ENCODE data around the gene P2RX4.
"Not testable (repeated sequence)": the region's sequence is repeated elsewhere in the genome, so short reads cannot be mapped to it uniquely, and the experiment has no call there.

Gene P2RX4

GRCh38 chr12:121223292-121224285, 13.7 kb downstream of the P2RX4 start:
- FAIRE-seq, result no peak

- no peak for FAIRE-seq
These were observed 14.7 kb downstream of the P2RX4 start for GRCh38 chr12:121224591-121224990.

DNA sequence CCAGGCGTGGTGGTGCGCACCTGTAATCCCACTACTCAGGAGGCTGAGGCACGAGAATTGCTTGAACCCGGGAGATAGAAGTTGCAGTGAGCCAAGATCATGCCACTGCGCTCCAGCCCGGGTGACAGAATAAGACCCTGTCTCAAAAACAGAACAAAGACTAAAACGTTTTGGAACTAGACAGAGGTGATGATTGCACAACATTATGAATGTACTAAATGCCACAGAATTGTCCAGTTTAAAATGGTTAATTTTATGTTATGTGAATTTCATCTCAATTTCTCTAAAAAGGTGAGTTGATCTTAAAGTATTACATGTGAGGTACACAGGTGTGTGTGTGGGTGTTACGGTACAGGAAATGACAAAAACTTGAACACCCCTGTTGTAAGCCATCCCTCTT, 16.5 kb downstream of the P2RX4 start:
- FAIRE-seq, result no peak

DNA sequence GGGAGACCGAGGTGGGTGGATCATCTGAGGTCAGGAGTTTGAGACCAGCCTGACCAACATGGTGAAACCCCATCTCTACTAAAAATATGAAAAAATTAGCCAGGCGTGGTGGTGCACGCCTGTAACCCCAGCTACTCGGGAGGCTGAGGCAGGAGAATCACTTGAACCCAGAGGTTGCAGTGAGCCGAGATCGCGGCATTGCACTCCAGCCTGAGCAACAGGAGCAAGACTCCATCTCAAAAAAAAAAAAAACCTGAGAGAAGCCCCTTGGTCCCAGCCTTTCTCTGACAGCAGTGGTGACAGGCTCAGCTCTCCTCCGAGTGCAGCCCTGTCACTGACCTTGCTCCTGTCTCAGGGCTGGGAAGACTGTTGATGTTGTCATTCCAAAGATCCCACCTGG, 16.9 kb downstream of the P2RX4 start:
- not testable (repeated sequence) for FAIRE-seq

- no peak for FAIRE-seq
These were observed 17.4 kb downstream of the P2RX4 start for GRCh38 chr12:121227294-121227693.

- no peak for FAIRE-seq
These were observed 19.2 kb downstream of the P2RX4 start for GRCh38 chr12:121228919-121229665.

DNA sequence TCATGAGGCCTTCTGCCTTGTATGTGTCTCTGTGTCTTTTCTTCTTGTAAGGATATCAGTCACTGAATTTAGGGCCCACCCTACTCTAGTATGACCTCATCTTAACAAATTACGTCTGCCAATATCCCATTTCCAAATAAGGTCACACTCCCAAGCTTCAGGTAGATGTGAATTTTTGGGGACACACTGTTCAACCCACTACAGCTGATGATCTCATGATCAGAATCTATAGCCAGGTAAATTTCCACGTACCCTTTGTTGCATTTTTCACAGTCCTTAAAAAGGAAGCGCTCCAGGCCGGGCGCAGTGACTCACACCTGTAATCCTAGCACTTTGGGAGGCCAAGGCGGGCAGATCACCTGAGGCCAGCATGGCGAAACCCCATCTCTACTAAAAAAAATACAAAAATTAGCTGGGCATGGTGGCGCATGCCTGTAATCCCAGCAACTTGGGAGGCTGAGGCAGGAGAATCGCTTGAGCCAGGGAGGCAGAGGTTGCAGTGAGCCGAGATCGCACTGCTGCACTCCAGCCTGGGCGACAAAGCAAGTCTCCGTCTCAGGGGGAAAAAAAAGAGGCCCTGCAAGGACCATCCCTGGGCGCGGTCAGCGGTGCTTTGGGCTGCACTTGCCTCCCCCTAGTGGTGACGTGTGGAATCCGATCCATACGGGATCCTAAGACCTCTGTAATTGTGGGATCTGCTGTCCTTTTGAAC, 20.1 kb downstream of the P2RX4 start:
- not testable (repeated sequence) for FAIRE-seq

DNA sequence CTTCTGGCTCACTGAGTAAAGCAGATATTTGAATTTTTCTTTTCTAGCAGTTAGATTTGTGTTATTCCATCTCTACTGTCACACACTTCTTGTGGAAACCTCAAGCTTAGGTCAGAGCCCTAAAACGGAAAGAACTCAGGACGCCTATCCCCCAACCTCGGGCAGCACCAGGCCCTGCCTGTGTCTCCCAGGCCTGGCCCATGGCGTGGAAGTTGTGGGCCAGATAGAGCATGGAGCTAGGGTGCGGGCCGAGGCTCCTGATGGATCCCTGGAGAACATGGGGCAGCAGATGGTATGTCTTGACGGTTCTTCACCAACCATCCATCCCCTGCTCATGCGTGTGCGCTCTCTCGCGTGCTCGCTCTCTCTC, 20.6 kb downstream of the P2RX4 start:
- FAIRE-seq, result no peak

DNA sequence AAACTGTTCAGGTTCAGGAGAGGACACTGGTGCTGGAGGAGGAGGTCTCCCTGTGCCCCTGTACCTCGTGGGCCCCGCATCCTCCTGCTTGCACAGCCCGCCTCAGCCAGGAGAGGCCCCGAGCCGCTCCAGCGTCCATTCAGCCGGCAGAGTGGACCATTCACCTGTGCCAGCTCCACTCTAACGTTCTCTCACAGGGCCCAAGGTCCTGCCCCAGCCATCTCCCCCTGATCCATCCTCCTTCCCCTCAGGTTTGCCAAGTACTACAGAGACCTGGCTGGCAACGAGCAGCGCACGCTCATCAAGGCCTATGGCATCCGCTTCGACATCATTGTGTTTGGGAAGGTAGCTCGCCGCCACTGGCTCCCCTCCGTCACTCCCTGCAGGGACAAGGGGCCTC, 22.2 kb downstream of the P2RX4 start:
- FAIRE-seq, result no peak

GRCh38 chr12:121232977-121233627, 23.2 kb downstream of the P2RX4 start:
- no peak for FAIRE-seq

- no peak for FAIRE-seq
These were observed 23.7 kb downstream of the P2RX4 start for GRCh38 chr12:121233628-121234020.

- FAIRE-seq, result no peak
These were observed 26.8 kb downstream of the P2RX4 start for GRCh38 chr12:121236776-121237175.

- no peak for FAIRE-seq
These were observed 27.5 kb downstream of the P2RX4 start for GRCh38 chr12:121237415-121237814.

GRCh38 chr12:121238086-121238485, 28.2 kb downstream of the P2RX4 start:
- FAIRE-seq, result no peak

DNA sequence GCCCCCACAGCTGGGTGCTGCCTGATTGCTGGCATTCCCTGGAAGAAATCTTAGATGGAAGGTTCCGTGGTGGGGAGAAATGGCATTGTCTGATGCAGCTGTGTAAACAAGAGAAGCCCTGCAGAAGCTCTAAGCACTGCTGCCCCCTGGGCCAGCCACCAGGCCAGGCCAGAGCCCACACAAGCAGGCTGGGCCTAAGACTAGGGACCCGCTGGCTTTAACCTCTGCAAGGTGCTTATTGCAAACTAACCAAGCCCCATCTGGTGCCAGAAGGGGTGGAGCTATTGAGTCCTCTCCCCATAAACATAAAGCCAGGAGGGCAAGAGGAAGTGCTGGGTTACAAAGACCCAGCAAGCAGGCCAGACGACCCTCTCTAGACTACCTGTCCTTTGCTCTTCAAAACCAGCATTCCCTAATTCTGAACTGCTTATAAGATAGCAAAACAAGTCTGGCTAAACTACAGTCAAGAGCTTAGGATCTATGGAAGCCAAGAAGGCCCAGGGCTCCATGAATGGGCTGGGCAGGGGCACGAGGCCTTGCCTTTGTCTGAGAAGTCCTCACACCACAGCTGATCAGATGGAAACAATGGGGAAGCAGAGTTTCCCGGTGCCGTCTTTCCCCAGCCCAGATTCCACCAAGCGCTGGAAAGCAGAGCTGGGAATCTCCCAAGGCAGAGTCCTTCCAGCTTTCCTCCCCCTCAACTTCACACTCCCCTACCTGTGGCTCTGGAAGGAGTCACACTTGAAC, 28.8 kb downstream of the P2RX4 start:
- no peak for FAIRE-seq

- FAIRE-seq, result no peak
These were observed 29.6 kb downstream of the P2RX4 start for GRCh38 chr12:121239351-121240061.

GRCh38 chr12:121240062-121240420, 30.1 kb downstream of the P2RX4 start:
- no peak for FAIRE-seq

- no peak for FAIRE-seq
These were observed 30.7 kb downstream of the P2RX4 start for GRCh38 chr12:121240484-121241101.

GRCh38 chr12:121241156-121241970, 31.4 kb downstream of the P2RX4 start:
- no peak for FAIRE-seq

- no peak for FAIRE-seq
These were observed 35.1 kb downstream of the P2RX4 start for GRCh38 chr12:121245031-121245430.
